K562 (cell line): ENCODE measurements around the gene MAST3. TPM values are rescaled to one million over a fixed set of nuclear protein-coding genes. Genes with fewer than 3 reads are reported as not detected.

Experiments
- ATAC-seq: fragments of 200-7000 bp; cut with Tn5 transposase; 3 replicates; pipeline ENCODE4 v1.9.1; 2020; ENCODE audit warnings: moderate library complexity
- BruUV-seq: library from RNA; stranded (reverse); fragments of 400-500 nt; replicated peaks from 2 replicates; lab custom pipeline; 2021; lab: Mats Ljungman, UMichigan
- CTCF ChIA-PET: fragments of 300-600 bp; formaldehyde crosslinking; extraction: SDS; loops from one replicate; lab custom pipeline; 2021; ENCODE audit warnings: low intra/inter-chr PET ratio; lab: Yijun Ruan, JAX
- POLR2A ChIA-PET: fragments of 300-600, 350-650 bp; sonication (Branson Sonifier 250); formaldehyde crosslinking; extraction: SDS; loops from one replicate; lab custom pipeline; 2021; ENCODE audit warnings: antibody characterized with exemption, inconsistent platforms; lab: Yijun Ruan, JAX
- DNase-seq, 4 experiments: peaks; one replicate each; pipeline versions ENCODE4 v3.0.0 to v3.0.0-alpha.2; 2011 to 2018; ENCODE audit warnings: low spot score in 3 of 4, mixed read lengths in 3 of 4; ENCODE audit errors: extremely low read depth in 1 of 4
- FAIRE-seq: peaks from 2 replicates; lab custom pipeline; 2011; peaks lifted over from hg19 to GRCh38; lab: Jason Lieb, UNC
- H2AFZ ChIP-seq: 2 replicates; pipeline ENCODE4 v1.6.0; 2011; ENCODE audit warnings: low read depth, low read length, control low read depth, inconsistent platforms
- H3K27ac ChIP-seq: fragments of 200-600 bp; 3 replicates; pipeline ENCODE4 v1.8.0; 2011; ENCODE audit warnings: low read depth, mild to moderate bottlenecking, control low read depth, inconsistent platforms, low read length, moderate library complexity, mixed read lengths; ENCODE audit errors: extremely low read depth
- H3K27me3 ChIP-seq, 2 experiments: fragments of 300-600 bp in 1 of 2; 2 replicates in 1 of 2; 3 replicates in 1 of 2; pipeline versions ENCODE4 v1.6.0 to v1.8.0; 2011; ENCODE audit warnings: inconsistent platforms in 2 of 2, low read length in 2 of 2, mild to moderate bottlenecking in 1 of 2, mixed read lengths in 1 of 2, moderate library complexity in 1 of 2; ENCODE audit not compliant: control insufficient read depth in 2 of 2, insufficient read depth in 2 of 2
- H3K36me3 ChIP-seq: fragments of 300-600 bp; 3 replicates; pipeline ENCODE4 v1.8.0; 2011; ENCODE audit warnings: mild to moderate bottlenecking, low read length, inconsistent platforms; ENCODE audit not compliant: control insufficient read depth, insufficient read depth
- H3K4me1 ChIP-seq, 2 experiments: fragments of 200-600 bp in 1 of 2; replicated peaks in 1 of 2; 2 replicates in 1 of 2; 3 replicates in 1 of 2; pipeline versions ENCODE4 v1.5.1 to v1.8.0; 2011; ENCODE audit warnings: inconsistent platforms in 2 of 2, low read length in 2 of 2, mild to moderate bottlenecking in 1 of 2, mixed read lengths in 1 of 2, moderate library complexity in 1 of 2; ENCODE audit not compliant: control insufficient read depth in 2 of 2, insufficient read depth in 2 of 2
- H3K4me2 ChIP-seq: 2 replicates; pipeline ENCODE4 v1.6.1; 2011; ENCODE audit warnings: low read length, control low read depth, inconsistent platforms, mixed read lengths; ENCODE audit not compliant: insufficient read depth
- H3K4me3 ChIP-seq: fragments of 200-600 bp; sonication (generic), shearing (Covaris generic); 2 replicates; pipeline ENCODE4 v1.5.1; 2016; ENCODE audit warnings: control low read depth, inconsistent platforms
- H3K79me2 ChIP-seq: fragments of 200-600 bp; 3 replicates; pipeline ENCODE4 v1.8.0; 2011; ENCODE audit warnings: low read length, inconsistent platforms; ENCODE audit not compliant: control insufficient read depth, insufficient read depth
- H3K9ac ChIP-seq, 2 experiments: 2 replicates each; pipeline versions ENCODE4 v1.6.0 to v1.6.1; 2011; ENCODE audit warnings: low read depth in 2 of 2, low read length in 2 of 2, control low read depth in 1 of 2, inconsistent platforms in 1 of 2, mild to moderate bottlenecking in 1 of 2, mixed read lengths in 1 of 2; ENCODE audit not compliant: insufficient read depth in 1 of 2
- H3K9me1 ChIP-seq: one replicate; pipeline ENCODE4 v1.6.0; 2011; ENCODE audit warnings: inconsistent platforms, mild to moderate bottlenecking, low read length, moderate library complexity; ENCODE audit not compliant: control insufficient read depth, insufficient read depth
- H3K9me3 ChIP-seq: replicated peaks from 2 replicates; pipeline ENCODE4 v1.5.1; 2011; ENCODE audit warnings: low read depth, low read length, inconsistent platforms; ENCODE audit not compliant: control insufficient read depth, insufficient read depth
- H4K20me1 ChIP-seq: replicated peaks from 2 replicates; pipeline ENCODE4 v1.6.1; 2011; ENCODE audit warnings: low read length, inconsistent platforms, mixed read lengths; ENCODE audit not compliant: control insufficient read depth, insufficient read depth
- MAX ChIP-seq: sonication (generic); formaldehyde crosslinking; IDR thresholded peaks from 2 replicates; pipeline ENCODE4 v1.9.0; 2022; ENCODE audit warnings: mild to moderate bottlenecking, missing genetic modification reagents
- MGA ChIP-seq: fragments of 450-650 bp; IDR thresholded peaks from 2 replicates; pipeline ENCODE4 v1.6.1; 2016; ENCODE audit warnings: mild to moderate bottlenecking, moderate library complexity
- SMARCA5 ChIP-seq: fragments of 450-650 bp; IDR thresholded peaks from 2 replicates; pipeline ENCODE4 v1.6.1; 2016
- SRF ChIP-seq, 2 experiments: fragments of 250-450, 450-650 bp in 1 of 2; sonication (Bioruptor Pico) in 1 of 2; sonication (generic) in 1 of 2; formaldehyde crosslinking; IDR thresholded peaks; 2 replicates each; pipeline versions ENCODE4 v1.5.0 to v1.5.1; 2020 to 2022; ENCODE audit warnings: mild to moderate bottlenecking in 1 of 2, missing genetic modification reagents in 1 of 2
- ZNF124 ChIP-seq: sonication (generic); formaldehyde crosslinking; IDR thresholded peaks from 2 replicates; pipeline ENCODE4 v1.8.1; 2022; ENCODE audit warnings: missing genetic modification reagents
- in situ Hi-C: fragments of 300-500 bp; cut with MboI; formaldehyde crosslinking; loops from 4 replicates; pipeline ENCODE4 v1.15.0; 2018; ENCODE audit warnings: inconsistent platforms, mixed read lengths
- intact Hi-C: fragments of 100-400 bp; cut with micrococcal nuclease; formaldehyde crosslinking; loops from 2 replicates; pipeline ENCODE4 v1.14.2; 2022
- polyA plus RNA-seq, 8 experiments: library from polyadenylated mRNA; depleted of rRNA in 4 of 8; stranded (reverse) in 5 of 8; unstranded in 3 of 8; fragments of >200 nt; fragmentation: Nextera tagmentation in 2 of 8; fragmentation: Illumina TruSeq in 1 of 8; extraction: Ambion mirVana in 2 of 8; extraction: Trizol in 1 of 8; gene quantifications; 2 replicates each; pipeline versions ENCODE4 v1.2.1 to v1.2.3, GENCODE V29; 2011 to 2014; ENCODE audit warnings: inconsistent platforms in 1 of 8, missing spikeins in 1 of 8
- total RNA-seq, 7 experiments: library from RNA; depleted of rRNA in 6 of 7; stranded (reverse); fragments of >200 nt in 6 of 7; fragmentation: Illumina TruSeq in 2 of 7; extraction: Trizol in 2 of 7; gene quantifications; 2 replicates each; pipeline versions ENCODE4 v1.2.1 to v1.2.3, GENCODE V29; 2011 to 2021; ENCODE audit warnings: low replicate concordance in 1 of 7

MAST3 gene
- total and polyA plus RNA-seq, 9 of the 15 experiments (the other 6 are each of a cell fraction or from before 2014, with no cell fraction given): 0.94 to 9.9 (median 2.4) TPM

DNA sequence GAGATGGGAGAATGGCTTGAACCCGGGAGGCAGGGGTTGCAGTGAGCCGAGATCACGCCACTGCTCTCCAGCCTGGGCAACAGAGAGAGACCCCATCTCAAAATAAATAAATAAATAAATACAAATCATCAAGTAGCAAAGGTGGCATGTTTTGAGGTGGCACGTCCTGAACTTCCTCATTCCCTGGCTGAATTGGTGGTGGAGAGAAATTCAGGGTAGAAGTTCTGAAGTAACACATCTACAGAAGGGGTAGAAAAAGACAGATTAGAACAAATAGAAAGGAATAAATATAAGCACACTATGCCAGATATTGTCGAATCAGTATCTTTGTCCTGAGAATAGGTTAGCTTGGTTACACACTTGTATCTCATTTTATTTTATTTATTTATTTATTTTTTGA is 82.4 kb downstream of the MAST3 start (continued):
- TF ChIP-seq SRF (CRISPR knock-in tag; IDR thresholded peaks at IDR 0.05): no peak
- TF ChIP-seq, all 486 proteins: peak for 0

DNA sequence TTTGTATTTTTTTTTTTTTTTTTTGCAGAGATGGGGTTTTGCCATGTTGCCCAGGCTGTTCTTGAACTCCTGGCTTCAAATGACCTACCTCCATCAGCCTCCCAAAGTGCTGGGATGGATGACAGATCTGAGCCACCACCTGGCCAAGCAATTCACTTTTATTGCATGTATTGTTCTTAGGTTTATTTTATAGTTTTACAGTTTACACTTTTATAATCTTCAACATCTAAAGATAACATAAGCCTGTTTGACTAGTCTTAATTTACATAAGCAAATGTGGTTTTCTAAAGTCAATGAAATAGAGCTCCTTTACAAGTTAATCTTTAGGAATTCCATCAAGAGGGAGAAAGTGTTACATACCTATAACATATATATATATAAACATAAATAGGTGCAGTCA is 86.0 kb downstream of the MAST3 start:
- BruUV-seq: no TSS peak
- H3K9ac ChIP-seq: no peak overlapping the region

More for the DNA sequence above, 86.0 kb downstream of the MAST3 start:
- Histone ChIP-seq H3K4me3 (no peak overlapping the region), H3K79me2 (no peaks in the 10 kb centered on the region), H3K27me3 (no peaks in the 10 kb centered on the region), H3K4me2 (no peak overlapping the region), H4K20me1 (no peaks in the 10 kb centered on the region), H3K9me3 (no peaks in the 10 kb centered on the region), H3K36me3 (peaks cover 5% of the 10 kb centered on the region; the same call in 1 of the 3 replicates), H2AFZ (no peak overlapping the region), H3K4me1 (peaks cover 0 to 17% of the 10 kb centered on the region in 2 experiments; a peak in 2 of 5 replicates), H3K9me1 (no peaks in the 10 kb centered on the region), H3K27ac (no peak overlapping the region)
- no peak for TF ChIP-seq SMARCA5
- TF ChIP-seq ZNF124 (CRISPR knock-in tag): no peak
- TF ChIP-seq MAX: no peak
- TF ChIP-seq MGA: no peak
- in situ Hi-C loops (no loop called here), intact Hi-C loops (no loop called here)
- ChIA-PET CTCF (no interaction called here), POLR2A (interaction anchor here (0.6 to 1.2 kb wide), 3 partner anchors 9 to 93 kb away, joined by 3 read pairs; partner anchors contain the start of gene MPV17L2)
- FAIRE-seq (no peak), DNase-seq (no peak), ATAC-seq (no peak)
